HG02981 (cell line): ENCODE results near the gene COX4I1.

Source experiments
- ATAC-seq: cut with Tn5 transposase; IDR thresholded peaks from one replicate; pipeline ENCODE4 v1.9.1; 2021; ENCODE audit warnings: mild to moderate bottlenecking, moderate library complexity; ENCODE audit not compliant: unreplicated experiment

The COX4I1 gene

DNA sequence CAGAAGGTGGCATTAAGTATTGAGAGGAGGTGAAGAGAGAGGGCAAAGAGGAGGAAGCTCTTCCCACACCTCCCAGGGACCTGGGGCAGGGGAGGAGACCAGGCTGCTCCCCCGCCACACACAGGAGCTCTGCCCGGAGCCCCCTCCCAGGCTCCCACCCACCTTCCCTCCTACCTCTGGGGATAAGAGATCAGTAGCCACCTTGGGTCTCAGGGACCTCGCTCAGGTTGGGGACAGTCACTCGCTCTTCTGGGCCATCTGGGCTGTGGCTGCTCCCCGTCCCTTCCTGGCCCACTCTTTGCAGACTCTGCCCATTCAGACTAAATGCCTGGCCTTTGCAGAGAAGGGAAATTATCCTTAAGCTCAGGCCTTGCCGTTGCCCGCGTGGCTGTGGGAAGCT, 33.7 kb upstream of the COX4I1 start:
- ATAC-seq, result no peak

DNA sequence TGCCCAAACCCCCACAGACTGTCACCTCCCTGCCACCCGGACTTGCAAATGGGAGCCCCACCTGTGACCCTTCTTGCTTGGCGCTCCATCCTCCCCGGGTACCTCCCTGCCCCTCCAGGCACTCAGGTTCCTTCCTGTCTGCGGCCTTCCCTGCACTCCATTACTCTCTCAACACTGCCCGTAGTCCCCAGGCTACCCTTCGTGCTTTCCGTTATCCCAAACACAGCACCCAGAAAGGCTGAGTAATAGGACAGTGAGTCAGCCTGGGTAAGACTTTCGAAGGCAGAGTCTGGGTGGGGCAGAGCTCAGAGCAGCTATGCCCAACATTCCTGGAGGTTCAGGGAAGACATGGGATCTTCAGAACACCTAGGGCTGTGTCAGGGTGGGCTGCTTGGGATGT, 32.0 kb upstream of the COX4I1 start:
- no peak for ATAC-seq

DNA sequence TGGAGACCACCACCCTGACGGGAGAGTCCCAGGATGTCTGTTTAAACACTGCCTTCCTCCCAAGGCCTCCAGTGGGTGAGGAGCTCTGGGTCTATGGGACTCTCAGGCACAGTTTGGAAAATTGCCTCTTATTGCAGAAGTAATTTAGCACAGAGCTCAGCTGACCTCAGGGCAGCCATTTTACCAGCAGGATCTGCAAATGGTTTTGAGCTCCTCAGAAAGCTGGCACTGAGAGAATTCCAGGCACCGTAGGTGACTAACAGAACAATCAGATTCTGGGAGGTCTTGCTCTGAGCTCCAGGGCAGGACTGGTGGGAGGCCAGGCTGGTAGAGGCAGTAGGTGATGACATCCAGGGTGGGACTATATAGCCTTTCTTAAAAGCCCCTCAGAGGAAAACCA, 31.3 kb upstream of the COX4I1 start:
- ATAC-seq, result no peak

DNA sequence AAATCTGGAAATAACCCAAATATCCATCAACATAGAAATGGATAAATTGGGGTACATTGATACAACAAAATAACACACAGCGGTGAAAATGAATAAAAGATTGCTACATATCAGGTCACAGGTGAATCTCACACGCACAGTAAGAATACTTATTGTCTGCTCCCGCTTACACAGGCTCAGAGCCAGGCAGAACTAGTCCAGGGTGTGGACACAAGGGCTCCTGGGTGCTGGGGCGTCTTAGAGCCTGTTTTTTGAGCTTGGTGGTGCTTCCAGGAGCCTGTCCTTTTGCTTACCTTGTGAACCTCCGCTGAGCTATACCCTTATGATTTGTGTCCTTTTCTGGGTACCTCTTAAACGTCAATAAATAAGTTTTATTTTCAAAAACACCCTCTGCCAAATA, 28.8 kb upstream of the COX4I1 start:
- ATAC-seq, result no peak

DNA sequence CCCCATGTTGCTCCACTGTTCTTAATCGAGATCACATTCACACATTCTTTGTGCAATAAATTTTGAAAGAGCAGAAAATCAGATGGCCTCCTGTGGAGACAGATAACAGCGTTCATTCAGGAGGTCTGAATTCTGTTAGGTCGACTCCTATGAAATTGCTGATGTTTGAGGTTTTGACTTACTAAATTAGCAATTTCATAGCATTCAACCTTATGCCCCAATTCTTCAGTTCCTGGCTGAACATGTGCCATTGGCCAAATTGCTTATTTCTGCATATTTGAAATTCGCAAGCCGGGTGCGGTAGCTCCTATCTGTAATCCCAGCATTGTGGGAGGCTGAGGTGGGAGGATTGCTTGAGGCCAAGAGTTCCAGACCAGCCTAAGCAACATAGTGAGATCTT, 26.5 kb upstream of the COX4I1 start:
- no peak for ATAC-seq

DNA sequence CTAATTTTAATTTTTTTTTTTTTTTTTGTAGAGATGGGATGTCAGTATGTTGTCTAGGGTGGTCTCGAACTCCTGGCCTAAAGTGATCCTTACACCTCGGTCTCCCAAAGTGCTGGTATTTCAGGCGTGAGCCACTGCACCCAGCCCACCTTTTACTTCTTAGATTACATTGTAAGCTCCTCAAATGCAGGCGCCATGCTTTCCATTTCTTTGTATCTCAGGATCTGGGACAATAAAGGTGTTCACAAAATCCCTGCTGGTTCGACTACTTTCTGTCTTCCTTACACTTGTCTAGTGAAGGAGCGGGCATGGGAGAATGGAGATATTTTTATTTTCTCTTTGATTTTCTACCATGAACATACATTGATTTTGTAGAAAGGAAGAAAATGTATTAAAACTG, 25.4 kb upstream of the COX4I1 start:
- no peak for ATAC-seq

DNA sequence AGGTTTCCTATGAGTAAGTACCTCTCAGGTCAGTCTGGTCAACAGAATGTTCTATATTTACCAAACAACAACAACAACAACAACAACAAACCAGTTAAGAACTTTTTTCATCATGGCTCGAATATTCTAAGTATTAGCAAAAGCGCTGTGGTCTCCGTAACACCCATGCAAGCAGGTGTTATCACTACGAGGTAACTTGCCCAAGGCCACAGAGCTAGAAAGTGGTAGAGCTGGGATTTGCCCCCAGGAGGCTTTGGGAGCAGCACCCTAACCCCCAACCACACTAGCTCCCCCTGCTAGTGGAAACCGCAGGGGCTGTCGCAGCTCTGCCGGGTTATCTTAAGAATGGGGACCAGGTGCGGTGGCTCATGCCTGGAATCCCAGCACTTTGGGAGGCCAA, 24.7 kb upstream of the COX4I1 start:
- no peak for ATAC-seq

DNA sequence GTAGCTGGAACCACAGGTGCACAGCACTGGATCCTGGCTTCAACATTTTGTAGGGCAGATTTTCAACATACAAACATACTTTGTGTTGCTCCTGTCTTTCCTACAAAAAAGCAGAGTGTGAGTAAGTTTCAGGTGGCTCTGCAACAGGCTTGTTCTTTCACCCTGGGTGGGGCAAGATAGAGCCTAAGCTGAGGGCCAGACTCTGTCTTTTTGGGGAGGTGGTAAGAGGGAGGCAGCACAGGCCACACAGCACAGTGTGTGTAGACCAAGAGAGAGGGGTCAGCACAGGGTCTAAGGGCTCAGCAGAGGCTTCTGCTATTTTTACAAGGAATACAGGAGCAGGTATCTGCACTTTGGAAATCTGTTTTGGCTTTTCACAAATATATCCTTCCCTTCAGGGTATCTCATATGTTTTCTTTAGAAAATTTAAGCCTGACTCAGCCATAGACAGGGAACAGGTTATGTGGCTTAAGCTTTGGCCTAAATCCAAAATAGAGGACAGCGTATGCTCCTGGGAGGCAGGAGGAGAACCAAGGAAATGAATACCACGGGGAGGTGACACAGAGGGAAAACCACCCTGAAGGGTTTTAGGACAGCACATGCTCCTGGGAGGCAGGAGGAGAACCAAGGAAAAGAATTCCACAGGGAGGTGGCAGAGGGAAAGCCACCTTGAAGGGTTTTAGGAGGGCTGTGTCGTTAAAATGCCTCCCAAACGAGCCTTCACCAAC, 21.7 kb upstream of the COX4I1 start:
- ATAC-seq, result no peak

DNA sequence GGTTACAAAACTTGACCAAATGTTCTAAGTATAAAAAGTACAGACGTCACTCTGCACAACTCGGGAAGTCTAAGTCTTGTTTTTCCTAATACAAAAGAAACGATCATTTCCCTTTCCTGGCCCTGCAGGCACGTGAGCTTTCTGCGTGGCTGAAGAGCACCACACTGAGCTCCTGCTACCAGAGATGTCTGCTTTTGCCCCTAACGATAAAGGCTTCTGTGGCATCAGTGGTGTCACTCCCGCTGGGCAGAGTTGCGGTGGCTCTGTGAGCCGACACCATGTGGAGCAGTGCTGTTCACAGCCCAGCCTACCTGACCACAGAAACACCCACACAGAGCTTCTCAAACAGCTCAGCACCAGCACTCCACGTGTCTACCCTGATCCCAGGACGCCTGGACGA, 20.6 kb upstream of the COX4I1 start:
- ATAC-seq, result no peak

DNA sequence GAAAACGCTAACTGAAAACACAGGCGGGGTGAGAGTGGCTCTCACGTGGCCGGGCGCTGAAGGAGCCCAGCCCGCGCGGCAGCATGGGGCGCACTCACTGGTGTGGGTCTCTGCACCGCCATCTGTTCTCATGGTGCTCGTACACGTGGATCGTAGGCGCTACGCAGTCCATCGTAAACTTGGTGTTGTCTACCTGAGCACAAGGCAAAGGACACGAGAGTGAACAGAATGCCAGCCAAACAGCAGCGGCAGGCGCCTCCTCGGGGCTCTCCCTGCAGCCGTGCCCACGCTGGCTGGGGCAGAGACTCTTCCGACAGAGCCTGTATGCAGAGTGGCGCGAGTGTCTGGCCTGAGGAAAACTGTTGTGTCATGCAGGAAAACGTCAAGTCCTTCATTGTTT, 19.2 kb upstream of the COX4I1 start:
- no peak for ATAC-seq

DNA sequence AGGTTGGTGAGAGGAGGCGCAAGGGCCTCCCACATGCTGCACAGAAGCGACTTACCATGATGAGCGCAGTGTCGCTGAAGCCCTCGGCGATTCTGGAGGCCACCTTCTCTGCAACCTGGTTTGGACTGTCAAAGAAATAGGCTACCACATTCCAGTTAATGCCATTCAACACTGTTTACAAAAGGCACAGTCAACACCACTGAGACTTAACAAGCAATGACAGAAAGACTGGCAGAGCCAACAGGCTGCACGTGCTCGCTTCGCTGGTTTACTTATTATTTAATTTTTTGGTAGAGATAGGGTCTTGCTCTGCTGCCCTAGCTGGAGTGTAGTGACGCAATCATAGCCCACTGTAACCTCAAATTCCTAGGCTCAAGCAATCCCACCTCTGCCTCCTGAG, 18.3 kb upstream of the COX4I1 start:
- no peak for ATAC-seq

DNA sequence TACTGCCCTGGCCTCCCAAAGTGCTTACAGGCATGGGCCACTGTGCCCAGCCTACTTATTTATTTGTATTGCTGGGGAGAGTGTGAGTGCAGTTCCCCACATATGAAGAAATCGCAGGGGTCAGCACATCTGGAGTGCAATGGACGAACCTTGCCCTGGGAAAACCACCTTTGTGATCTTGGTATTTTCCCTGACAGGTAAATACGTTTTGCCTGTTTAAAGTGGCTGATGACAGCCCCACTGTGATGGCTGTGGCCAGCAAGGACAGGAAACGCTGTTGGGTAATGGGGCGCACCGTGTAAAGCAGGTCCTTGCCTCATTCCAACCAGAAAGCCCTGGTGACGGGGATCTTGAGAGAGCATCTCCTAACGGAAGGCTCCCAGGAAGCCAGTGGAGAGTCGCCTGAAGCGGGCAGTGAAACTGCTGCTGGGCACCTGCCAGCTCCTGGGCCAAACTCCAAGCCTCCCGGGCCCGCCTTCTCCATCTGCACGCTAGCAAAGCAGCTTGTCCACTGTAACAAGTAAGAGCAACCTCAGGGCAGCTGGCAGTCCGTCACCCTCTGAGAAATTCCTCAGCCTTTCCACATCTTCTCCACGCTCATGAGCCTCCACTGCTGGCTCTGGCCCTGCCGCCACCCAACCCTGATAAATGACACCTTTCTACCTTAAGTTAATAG, 17.7 kb upstream of the COX4I1 start:
- no peak for ATAC-seq

DNA sequence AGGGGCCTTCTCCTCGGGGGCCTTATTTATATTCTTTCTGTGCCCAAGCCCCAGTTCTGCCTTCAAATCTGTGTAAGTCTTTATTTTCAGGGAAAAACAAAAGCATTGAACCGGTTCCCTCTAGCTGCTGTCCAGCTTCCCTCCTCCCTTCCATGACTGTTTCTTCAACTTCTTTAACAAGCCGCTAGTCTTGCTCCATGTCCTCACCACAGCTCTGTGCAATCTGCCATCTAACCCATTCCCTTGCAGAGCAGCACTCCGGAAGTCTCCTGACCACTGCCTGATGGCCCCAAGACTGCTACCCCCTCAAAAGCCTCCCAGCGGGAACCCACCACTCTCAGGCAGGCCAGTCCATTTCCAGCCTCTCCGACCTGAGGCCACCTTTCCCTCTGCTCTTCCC, 17.0 kb upstream of the COX4I1 start:
- no peak for ATAC-seq

DNA sequence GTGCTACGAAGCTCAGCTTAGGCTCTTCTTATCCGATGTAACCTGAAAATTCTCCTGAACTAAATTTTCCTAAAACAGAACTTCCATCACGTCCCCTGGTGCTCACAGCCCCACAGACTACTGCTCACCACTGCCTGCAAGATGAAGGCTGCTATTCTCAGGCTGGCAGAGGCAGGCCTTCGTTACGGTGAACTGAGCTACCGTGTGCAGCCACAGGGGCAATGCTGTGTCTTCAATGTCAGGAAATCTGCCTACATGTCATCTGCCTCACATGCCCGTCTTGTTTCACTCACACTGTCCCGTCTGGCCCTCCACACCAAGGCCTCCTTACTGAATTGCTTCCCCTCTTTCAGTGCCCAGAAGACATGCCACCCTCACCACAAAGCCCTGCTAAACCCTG, 16.1 kb upstream of the COX4I1 start:
- no peak for ATAC-seq

DNA sequence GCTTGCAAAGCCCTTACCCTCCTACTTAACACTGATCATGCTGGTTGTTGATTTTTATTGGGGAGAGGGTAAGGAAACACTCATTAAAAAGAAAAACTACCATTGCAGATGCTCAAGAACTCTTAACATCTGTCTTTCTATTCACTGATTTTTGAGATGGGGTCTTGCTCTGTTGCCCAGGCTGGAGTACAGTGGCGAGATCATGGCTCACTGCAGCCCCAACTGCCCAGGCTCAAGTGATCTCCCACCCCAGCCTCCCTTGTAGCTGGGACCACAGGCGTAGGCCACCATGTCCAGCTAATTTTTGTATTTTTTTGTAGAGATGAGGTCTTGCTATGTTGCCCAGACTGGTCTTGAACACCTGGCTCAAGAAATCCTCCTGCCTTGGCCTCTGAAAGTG, 14.7 kb upstream of the COX4I1 start:
- ATAC-seq, result no peak

DNA sequence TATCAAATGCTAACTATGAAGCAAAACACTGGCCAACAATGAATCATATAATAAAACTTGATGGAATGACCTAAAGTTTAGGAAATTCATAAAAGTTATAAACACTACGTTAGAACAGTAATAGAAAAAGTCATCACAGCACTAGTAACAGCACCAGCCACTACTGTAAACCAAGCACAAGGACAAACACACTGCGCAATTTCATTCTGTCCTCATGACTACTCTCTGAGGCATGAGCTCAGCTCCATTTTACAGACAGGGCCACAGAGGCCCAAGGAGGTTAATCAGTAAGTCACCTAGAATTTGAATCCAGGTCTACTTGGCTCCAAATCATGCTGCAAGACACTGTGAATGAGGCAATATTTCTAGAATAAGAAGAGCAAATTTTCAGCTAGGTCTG, 13.6 kb upstream of the COX4I1 start:
- no peak for ATAC-seq

DNA sequence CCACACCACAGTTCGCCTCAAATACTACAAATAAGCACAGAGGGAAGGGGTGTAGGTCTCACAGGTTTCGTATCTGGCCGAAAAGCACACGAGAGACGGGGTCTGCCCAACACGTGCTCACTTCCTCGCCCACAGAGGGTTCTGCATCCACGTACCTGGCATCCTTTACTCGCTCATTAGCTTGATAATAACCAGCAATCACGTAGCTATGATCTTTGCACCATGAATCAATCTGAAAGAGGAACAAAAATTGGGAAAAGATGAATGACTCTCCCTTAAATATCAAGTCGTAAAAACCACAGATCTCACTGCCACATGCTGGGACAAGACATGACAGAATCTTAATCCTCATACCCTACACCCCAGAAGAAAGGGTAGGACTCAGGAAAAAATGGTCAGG, 10.7 kb upstream of the COX4I1 start:
- ATAC-seq, result no peak

DNA sequence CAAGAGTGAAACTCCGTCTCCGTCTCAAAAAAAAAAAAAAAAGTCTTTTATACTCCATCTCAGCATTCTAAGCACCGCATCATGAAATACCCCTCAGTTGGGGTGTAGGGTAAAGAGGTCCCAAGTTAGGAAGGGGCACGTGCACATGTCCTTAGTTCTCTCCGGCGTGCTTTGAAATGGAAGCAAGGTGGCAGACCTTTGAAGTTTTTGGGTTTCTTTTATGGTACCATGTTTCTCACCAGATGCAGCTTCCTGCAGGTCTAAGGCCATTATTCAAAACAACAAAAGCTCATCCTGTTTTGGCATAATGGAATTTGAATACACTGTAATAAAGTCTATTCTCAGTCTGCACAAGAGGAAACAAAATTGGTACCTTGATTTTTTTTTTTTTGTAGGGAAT, 9.7 kb upstream of the COX4I1 start:
- ATAC-seq, result no peak

DNA sequence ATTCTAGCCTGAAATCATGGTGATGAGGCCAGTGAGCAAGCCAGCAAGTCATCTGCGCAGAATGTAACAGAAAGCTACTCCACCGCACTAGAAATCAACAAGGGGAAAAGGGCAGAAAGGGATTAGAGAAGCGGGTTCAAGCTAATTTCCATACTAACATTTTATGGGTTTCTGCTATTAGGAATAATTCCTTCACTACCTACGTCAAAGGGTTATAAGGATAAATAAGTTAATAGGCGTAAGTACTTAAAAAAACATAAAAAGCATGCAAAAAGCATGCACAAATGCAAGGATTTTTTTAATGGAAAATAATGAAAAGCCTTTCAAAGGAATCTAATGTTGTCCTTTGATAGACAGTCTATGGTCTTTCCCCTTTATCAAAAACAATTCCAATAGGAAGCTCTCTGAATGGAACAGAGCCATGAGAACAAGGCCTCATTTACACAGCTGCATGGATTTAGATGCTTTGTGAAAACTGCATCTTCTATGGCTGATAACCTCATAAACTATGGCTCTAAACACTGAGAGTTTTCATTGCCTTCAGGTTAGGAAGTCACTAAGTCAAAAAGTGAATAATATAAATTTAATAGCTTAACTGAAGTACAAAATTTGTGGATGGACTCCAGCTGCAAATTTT, 5.7 kb upstream of the COX4I1 start:
- no peak for ATAC-seq

DNA sequence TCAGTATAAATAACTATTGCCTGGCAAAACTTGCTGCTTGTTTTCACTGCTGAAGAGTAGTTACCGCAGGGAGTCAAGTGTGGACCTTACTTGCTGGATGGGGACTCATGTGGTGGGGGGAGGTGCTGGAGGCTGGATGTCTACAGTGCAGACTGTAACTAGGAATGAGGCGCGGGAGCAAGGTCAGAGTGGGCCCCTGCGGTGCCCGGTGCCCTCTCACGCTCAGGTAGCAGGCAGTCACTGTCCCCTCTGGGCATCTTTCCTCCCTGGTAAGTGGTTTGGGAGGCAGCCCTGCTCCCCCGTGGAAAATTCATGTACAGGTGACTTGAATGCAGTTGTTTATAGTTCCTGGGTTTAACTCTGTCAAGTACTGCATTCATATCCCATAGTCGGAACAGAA, 4.8 kb upstream of the COX4I1 start:
- ATAC-seq, result no peak

DNA sequence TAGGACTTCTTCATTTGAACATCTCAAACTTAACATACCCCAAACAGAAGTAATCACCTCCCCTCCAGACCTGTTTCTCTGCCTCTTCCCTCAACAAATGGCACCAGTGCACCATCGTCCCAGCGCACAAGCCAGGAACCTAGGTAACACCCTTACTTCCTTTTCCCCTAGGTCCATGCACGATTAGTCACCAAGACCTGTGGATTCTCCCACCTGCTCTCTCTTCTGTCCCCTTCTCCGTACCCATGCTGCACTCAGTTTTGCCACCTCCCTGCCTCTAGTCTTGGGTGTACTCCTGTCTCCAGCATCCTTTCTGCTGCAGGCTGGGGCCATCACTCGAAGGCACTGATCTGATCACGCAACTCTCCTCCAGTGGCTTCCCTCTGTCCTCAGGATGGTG, 3.3 kb upstream of the COX4I1 start:
- no peak for ATAC-seq

DNA sequence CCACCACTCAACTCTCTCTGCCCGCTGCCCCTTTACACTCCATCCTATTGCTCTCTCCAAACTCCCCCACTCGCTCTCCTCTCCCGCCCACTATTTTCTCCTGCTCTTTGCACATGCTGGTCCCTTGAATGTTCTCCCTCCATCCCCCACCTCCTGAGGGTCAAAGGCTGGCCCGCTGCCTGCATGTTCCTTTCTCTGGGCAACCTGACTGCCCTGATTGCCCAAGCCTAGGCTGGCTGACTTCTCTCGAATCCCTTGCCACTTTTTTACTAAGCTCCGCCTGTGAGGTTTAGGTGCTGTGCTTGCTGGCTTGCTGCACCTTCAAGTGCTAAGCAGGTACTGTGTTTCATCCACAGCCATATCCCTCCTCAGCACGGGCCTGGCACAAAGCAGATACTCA, 2.9 kb upstream of the COX4I1 start:
- ATAC-seq, result no peak
